HFF-Myc (cell line): Measurements from ENCODE around the gene RNF7.

Experiments
- DNase-seq: peaks from one replicate; pipeline ENCODE4 v3.0.0-alpha.2; 2011; ENCODE audit warnings: low read depth; ENCODE audit errors: extremely low read depth
- H3K4me3 ChIP-seq: replicated peaks from 2 replicates; pipeline ENCODE4 v1.5.1; 2011; ENCODE audit warnings: low read depth, mild to moderate bottlenecking, control low read depth, low read length
- CTCF ChIP-seq: IDR thresholded peaks from 2 replicates; pipeline ENCODE4 v1.5.1; 2012; ENCODE audit warnings: mild to moderate bottlenecking, low read depth, low read length, control low read depth; ENCODE audit errors: missing control alignments

Gene RNF7

GRCh38 chr3:141795741-141796080 lies 57.6 kb downstream of the RNF7 start:
- DNase-seq = no peak
- TF ChIP-seq CTCF = no peak
- H3K4me3 ChIP-seq = no peak overlapping the region

GRCh38 chr3:141796081-141796888 lies 58.2 kb downstream of the RNF7 start:
- no peak for TF ChIP-seq CTCF

More at GRCh38 chr3:141796081-141796888, 58.2 kb downstream of the RNF7 start:
- DNase-seq = no peak
- H3K4me3 ChIP-seq = no peak overlapping the region
